Testis (tissue), 2 donors: Measurements from ENCODE around the gene PIF1.

Source experiments
- POLR2A ChIP-seq: fragments of 450-650 bp; IDR thresholded peaks from one replicate; pipeline ENCODE4 v1.6.1; 2017; ENCODE audit warnings: antibody characterized with exemption, mild to moderate bottlenecking, moderate library complexity
- TF ChIP-seq, protein P1 (sequence below), 3 experiments: fragments of 450-650 bp in 2 of 3; fragments of 200-600 bp in 1 of 3; sonication (generic) in 1 of 3; IDR thresholded peaks; one replicate each; pipeline ENCODE4 v1.5.1; 2016 to 2019; ENCODE audit warnings: antibody characterized with exemption in 3 of 3, mild to moderate bottlenecking in 2 of 3, moderate library complexity in 1 of 3

DNA sequence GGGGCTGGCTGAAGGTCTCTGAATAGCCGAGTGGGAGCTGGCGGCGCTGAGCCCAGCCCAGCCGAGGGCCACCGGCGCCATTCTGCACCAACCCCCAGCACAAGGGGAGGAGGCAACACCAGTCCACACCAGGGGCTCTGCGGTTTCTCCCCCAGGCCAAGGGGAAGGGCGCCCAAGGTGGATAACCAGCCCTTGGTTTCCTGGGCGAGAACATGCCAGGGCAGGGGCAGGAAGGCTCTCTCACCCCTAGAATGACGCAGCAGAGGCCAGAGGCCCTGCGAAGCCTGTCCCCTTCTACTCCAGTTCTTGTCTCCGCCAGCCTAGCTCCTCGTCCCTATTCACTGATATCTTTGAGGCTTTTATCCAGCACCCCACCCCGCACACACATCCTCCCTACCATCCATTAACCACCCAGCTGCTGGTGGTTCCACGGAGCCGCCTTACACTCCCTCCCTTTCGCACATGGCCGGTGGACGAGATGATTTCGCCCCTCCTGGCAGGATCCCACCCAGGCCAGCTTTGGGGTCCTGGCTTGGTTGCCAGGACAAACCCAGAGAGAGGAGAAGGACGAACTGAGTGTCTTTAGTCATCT lies 51.3 kb downstream of the PIF1 start:
- TF ChIP-seq, protein P1, sequence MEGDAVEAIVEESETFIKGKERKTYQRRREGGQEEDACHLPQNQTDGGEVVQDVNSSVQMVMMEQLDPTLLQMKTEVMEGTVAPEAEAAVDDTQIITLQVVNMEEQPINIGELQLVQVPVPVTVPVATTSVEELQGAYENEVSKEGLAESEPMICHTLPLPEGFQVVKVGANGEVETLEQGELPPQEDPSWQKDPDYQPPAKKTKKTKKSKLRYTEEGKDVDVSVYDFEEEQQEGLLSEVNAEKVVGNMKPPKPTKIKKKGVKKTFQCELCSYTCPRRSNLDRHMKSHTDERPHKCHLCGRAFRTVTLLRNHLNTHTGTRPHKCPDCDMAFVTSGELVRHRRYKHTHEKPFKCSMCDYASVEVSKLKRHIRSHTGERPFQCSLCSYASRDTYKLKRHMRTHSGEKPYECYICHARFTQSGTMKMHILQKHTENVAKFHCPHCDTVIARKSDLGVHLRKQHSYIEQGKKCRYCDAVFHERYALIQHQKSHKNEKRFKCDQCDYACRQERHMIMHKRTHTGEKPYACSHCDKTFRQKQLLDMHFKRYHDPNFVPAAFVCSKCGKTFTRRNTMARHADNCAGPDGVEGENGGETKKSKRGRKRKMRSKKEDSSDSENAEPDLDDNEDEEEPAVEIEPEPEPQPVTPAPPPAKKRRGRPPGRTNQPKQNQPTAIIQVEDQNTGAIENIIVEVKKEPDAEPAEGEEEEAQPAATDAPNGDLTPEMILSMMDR (IDR thresholded peaks at IDR 0.05), result no peak
- TF ChIP-seq POLR2A, result no peak
